ENCODE measurements around the gene CCDC7. TPM values are rescaled to one million over a fixed set of nuclear protein-coding genes. Genes with fewer than 3 reads are reported as not detected.

Gene CCDC7
- total RNA-seq, 1 experiment from 2014 or later, result 1.9 TPM

GRCh38 chr10:32854435-32854834, 408.5 kb downstream of the CCDC7 start:
- Mint-ChIP-seq H3K36me3 (no peaks in the 10 kb centered on the region), H3K27me3 (ENCODE audit: low read depth) (peaks cover 4% of the 10 kb centered on the region; the same call in 1 of the 2 replicates), H3K4me3 (no peak overlapping the region), H3K4me1 (no peaks in the 10 kb centered on the region), H3K27ac (no peak overlapping the region), H3K9me3 (no peaks in the 10 kb centered on the region)
- ATAC-seq (no peak), DNase-seq (ENCODE audit: low spot score) (no peak)
- ChIA-PET POLR2A (no interaction called here), CTCF (no interaction called here)
- TF ChIP-seq NR2C2 (CRISPR knock-in tag; IDR thresholded peaks at IDR 0.05) (no peak), JAZF1 (CRISPR knock-in tag; IDR thresholded peaks at IDR 0.05) (no peak), ATF6 (CRISPR knock-in tag; IDR thresholded peaks at IDR 0.05) (no peak), CBFB (CRISPR knock-in tag; IDR thresholded peaks at IDR 0.05; ENCODE audit: low read depth) (no peak)

- Mint-ChIP-seq H3K36me3 (no peaks in the 10 kb centered on the region), H3K27ac (no peak overlapping the region), H3K4me3 (no peak overlapping the region), H3K4me1 (no peaks in the 10 kb centered on the region), H3K27me3 (ENCODE audit: low read depth) (peaks cover 25% of the 10 kb centered on the region), H3K9me3 (no peaks in the 10 kb centered on the region)
- ChIA-PET CTCF (no interaction called here), POLR2A (no interaction called here)
- DNase-seq (ENCODE audit: low spot score) (no peak), ATAC-seq (no peak)
- no peak for TF ChIP-seq ZNF317 (CRISPR knock-in tag; IDR thresholded peaks at IDR 0.05; ENCODE audit: borderline replicate concordance, low read depth)
- no peak for TF ChIP-seq HMGA2 (CRISPR knock-in tag; IDR thresholded peaks at IDR 0.05)
- TF ChIP-seq ATF1 (CRISPR knock-in tag; IDR thresholded peaks at IDR 0.05), result no peak
- TF ChIP-seq ZBTB43 (CRISPR knock-in tag; IDR thresholded peaks at IDR 0.05), result no peak
- TF ChIP-seq FOXJ3 (CRISPR knock-in tag; IDR thresholded peaks at IDR 0.05; ENCODE audit: borderline replicate concordance), result no peak
- no peak for TF ChIP-seq MLX (CRISPR knock-in tag; IDR thresholded peaks at IDR 0.05)
- no peak for TF ChIP-seq KAT7 (CRISPR knock-in tag; IDR thresholded peaks at IDR 0.05; ENCODE audit: borderline replicate concordance)
- TF ChIP-seq E2F4 (CRISPR knock-in tag; IDR thresholded peaks at IDR 0.05; ENCODE audit: borderline replicate concordance, low read depth), result no peak
- no peak for TF ChIP-seq AFF4 (CRISPR knock-in tag; IDR thresholded peaks at IDR 0.05; ENCODE audit: borderline replicate concordance)
- TF ChIP-seq MYBL2 (CRISPR knock-in tag; IDR thresholded peaks at IDR 0.05), result no peak
- no peak for TF ChIP-seq CBFB (CRISPR knock-in tag; IDR thresholded peaks at IDR 0.05; ENCODE audit: low read depth)
- TF ChIP-seq SMAD4 (CRISPR knock-in tag; IDR thresholded peaks at IDR 0.05), result no peak
- no peak for TF ChIP-seq TP53 (CRISPR knock-in tag; IDR thresholded peaks at IDR 0.05)
- no peak for TF ChIP-seq ATF6 (CRISPR knock-in tag; IDR thresholded peaks at IDR 0.05)
- no peak for TF ChIP-seq JUN (CRISPR knock-in tag; IDR thresholded peaks at IDR 0.05)
These were observed 419.2 kb downstream of the CCDC7 start for GRCh38 chr10:32865170-32865569.
